Suppressor macrophage treated with lipopolysaccharide for 4 hours (primary cell): ENCODE data around the gene OTUD5.
"Not testable (repeated sequence)": the region's sequence is repeated elsewhere in the genome, so short reads cannot be mapped to it uniquely, and the experiment has no call there.

ENCODE experiments used
- DNase-seq: peaks from one replicate; pipeline ENCODE4 v3.0.0-alpha.2; 2020

Gene OTUD5

GRCh38 chrX:48957477-48957826 lies at the start of gene OTUD5:
OTUD5 (minus strand) TSS chrX:48957607; CDS start chrX:48957570, 37 bp downstream.
- peak; percentile 70 for DNase-seq

DNA sequence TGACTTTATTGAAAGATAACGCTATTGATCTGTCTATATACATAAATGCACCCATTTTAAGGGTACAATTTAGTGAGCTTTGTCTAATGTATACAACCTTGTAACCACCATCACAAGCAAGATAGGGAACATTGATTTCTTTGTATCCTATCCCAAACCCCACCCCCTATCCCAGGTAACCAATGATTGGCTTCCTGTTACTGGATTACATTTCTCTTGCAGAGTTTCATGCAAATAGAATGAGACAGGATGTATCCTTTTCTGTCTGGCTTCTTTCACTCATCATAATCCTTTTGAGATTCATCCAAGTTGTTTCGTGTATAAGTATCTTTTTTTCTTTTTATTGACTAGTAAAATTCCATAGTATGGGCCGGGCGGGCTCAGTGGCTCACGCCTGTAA lies 46.3 kb upstream of the OTUD5 start:
- DNase-seq, result no peak

- peak; percentile 90 for DNase-seq
Observed at GRCh38 chrX:49002091-49002935, 44.9 kb upstream of the OTUD5 start, which contains the start of gene GRIPAP1. GRIPAP1 (minus strand) TSS chrX:49002264; CDS start chrX:49002229, 35 bp downstream.

DNA sequence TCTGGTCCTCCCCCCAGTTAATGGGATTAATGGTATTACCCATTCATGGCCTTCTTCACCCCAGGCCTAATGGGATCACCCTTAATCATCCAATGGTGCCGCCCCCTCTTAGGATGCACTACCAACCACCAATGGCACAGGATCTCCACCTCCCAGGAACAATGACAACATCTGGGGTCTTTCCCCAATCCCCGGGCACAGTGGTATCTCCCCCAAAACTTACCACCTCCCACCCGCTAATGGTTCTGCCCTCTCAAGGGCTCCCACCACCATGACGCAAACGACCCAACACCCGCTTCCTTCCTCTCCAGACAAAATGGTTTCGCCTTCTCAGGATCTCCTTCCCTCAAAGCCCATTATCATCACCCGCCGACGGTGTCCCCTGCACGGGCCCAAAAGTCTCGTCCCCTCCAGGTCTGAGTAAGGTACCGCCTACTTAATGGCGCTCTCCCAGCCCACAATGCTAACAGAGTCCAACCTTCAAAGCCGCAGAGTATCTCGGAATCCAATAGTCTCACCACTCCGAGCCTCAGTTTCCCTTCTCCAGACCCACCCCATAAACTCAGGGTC lies 44.2 kb upstream of the OTUD5 start:
- DNase-seq, result peak; percentile 77

- peak; percentile 1 for DNase-seq
Observed at GRCh38 chrX:49000636-49001035, 43.2 kb upstream of the OTUD5 start.

- no peak for DNase-seq
Observed at GRCh38 chrX:48999030-48999429, 41.6 kb upstream of the OTUD5 start.

DNA sequence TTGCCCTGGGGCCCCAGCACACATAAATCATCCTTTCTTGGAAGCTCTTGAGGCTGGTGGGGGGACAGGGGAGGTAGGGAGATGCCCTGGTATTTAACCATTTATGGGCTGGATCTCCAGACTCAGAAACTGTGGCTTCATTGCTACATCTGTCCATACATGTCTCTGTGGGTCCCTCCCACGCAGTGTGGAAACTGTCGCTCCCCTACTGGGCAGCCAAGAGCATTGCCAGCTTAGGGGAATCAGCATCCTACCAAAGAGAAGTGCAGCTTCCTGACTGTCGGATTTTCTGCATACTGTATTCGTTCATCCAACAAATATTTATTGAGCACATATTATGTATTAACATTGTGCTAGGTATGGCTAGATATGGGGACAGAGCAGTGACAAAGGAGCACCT lies 41.0 kb upstream of the OTUD5 start:
- DNase-seq, result peak; percentile 3

- DNase-seq, result no peak
Observed at GRCh38 chrX:48997865-48998264, 40.5 kb upstream of the OTUD5 start.

- no peak for DNase-seq
Observed at GRCh38 chrX:48997455-48997854, 40.0 kb upstream of the OTUD5 start.

DNA sequence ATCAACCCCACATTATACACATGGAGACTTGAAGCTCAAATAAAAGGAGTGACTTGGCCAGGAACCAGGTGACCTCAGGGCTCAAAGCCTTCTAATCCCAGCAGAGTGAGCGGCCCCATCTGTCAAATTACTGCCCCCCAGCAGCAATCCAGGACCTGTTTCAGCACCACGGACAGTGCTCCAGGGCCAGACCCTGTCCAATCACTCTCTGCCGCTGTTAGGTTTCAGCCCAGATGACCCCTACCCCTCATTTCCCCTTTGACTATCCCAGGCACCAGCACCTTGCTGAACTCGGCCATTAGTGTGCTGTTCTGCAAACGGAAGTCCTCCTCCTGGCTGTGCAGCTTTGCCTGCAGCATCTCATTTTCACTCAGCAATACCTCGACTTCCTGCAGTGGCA lies 39.6 kb upstream of the OTUD5 start:
- no peak for DNase-seq

DNA sequence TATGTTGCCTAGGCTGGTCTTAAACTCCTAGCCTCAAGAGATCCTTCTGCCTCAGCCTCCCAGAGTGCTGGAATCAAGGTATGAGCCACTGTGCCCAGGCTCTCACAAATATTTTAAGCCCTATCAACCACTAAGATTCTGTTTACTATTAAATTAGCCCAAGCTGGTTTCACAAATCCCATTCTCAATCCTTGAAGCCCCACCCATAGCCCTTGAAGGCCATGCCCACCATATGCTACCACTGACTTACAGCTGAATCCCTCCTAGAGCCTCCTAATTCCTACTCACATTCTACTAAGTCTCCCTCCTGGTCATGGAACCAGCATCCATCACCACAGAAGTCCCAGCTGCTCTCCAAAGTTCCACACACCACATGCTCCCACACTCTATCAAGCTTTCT lies 34.9 kb upstream of the OTUD5 start:
- no peak for DNase-seq

- DNase-seq, result no peak
Observed at GRCh38 chrX:48989483-48989882, 32.1 kb upstream of the OTUD5 start.

GRCh38 chrX:48983896-48984295 lies 26.5 kb upstream of the OTUD5 start:
- DNase-seq, result no peak

GRCh38 chrX:48983081-48983480 lies 25.7 kb upstream of the OTUD5 start:
- DNase-seq, result no peak

DNA sequence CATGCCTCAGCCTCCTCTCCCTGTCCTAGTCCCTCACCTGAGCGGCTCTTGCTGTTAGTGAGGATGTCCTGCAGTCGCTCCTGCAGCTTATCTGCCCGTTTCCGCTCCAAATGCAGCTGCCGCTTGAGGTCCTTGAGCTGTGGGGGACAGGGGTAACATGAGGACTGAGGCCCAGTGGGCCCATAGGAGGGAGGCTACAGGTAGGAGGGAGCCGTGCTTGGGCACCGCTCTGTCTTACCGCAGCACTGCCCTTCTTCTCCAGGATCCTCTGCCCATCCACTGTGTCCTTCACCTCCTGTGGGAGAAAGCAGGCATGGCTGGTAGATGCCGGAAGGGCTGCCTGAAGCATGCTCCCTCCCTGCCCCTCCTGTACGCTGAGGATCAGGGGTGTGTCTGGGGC lies 23.8 kb upstream of the OTUD5 start:
- no peak for DNase-seq

DNA sequence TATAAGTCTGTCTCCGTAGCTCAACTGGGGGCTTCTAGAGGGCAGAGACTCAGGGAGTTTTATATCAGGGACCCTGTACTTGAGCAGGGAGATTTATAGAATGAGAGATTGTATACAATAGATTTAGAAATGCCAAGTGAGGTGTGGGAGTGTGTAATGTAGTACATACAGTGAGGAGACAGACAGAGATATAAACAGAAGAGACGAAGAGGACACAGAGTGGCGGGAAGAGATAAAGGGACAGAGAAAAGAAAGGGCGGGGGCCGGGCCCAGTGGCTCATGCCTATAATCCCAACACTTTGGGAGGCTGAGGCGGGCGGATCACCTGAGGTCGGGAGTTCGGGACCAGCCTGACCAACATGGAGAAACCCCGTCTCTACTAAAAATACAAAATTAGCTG lies 22.9 kb upstream of the OTUD5 start:
- DNase-seq, result not testable (repeated sequence)

DNA sequence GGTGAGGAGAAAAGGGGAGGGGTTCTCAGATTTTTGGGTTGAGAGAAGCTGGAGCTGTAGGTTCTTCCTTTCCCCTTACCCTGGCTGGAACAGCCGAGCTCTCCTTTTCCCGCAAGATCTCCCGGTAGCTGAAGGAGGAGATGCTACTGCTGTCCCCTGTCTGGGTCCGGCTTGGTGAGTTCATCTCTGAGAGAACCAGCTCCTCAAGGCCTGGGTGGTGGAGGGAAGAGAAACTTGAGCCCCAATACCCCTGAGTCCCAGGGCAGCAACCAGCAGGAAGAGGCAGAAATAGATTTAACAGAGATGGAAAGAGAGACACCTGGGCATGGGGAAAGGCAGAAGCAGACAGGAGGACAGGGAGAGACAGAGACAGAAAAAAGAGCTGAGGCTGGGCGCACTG lies 20.8 kb upstream of the OTUD5 start:
- no peak for DNase-seq

GRCh38 chrX:48976086-48976485 lies 18.7 kb upstream of the OTUD5 start:
- no peak for DNase-seq

DNA sequence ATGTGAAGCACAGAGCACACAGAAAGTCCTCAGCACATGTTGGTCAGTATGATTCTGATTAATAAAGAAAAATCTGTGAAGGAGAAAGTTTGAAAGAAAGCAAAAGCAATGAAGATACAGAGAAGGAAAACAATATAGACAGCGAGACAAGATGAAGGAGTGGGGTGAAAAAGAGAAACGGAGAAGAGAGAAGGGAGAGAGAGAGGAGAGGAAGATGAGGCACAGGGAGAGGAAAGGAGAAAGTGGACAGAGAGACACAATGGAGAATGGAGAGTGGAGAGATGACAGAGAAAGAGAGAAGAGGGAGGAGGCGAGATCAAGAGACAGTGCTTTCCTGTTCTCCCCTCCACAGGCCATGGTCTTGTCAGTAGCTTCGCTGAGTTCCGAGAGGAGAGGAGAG lies 18.1 kb upstream of the OTUD5 start:
- DNase-seq, result no peak

GRCh38 chrX:48975041-48975440 lies 17.6 kb upstream of the OTUD5 start:
- DNase-seq, result no peak

GRCh38 chrX:48974574-48974973 lies 17.2 kb upstream of the OTUD5 start:
- DNase-seq, result no peak

DNA sequence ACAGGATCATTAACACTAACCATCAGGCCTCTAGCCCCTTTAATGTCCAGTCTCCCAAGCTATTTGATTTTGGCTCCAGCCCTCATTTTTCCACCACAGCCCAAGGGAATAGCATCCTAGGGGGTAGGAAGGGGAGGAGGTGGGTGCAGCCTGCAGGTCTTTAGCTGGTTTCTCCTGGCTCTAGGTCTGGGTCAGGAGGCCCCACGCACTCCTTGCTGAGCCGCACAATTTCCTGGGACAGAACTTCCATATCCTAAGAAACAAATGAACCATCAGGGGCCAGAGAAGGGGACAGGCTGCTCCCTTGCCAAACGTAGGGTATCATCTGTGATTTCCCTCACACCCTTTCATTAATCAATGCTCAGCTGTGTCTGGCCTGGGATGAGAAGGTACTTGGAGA lies 16.6 kb upstream of the OTUD5 start:
- DNase-seq, result no peak

DNA sequence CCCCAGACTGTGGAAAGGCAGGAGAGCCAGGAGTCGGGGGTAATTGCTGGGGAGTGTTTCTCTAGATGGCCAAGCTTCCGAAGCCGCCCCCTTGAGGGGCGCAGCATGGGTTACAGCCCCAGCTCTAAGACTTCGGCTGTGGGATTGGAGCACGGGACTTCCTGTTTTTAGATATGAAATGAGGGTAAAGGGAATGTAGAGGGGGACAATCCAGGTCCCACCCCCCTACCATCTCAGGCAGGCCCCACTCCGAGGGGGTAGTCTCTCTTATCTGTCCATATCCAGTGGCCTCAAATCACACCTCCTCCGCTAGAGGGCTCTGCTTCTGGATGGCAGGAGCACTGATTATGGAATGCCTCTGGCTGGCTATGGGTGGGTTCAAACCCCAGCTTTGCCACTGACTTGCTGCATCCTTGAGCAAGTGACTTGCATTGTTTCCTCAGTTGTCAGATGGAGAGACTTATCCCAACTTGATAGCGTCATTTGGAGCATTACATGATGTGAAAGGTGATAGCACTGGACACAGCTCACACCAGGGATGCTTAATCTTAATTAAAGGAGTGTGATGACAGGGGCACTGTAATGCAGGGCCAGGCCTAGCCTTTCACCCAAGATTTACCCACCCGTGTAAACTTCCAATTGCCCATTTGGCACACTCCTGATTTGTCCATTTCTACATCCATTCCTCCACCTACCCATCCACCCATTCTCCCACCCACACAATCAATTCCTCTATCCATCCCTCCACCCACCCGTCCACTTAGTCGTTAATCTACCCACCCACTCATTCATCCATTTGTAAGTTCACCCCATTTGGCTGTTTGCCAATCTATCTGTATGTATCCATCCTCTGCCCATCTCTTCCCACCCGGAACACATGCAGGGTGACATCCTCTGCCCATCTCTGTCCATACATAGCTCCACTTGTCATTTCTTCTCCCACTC lies 15.1 kb upstream of the OTUD5 start:
- peak; percentile 42 for DNase-seq
